Prostate gland (tissue), 2 donors: ENCODE results near the gene SOD2. TPM values are rescaled to one million over a fixed set of nuclear protein-coding genes. Genes with fewer than 3 reads are reported as not detected.
A peak's percentile ranks its signal among the peaks of the same experiment; 100 is the strongest.

ENCODE experiments used
- DNase-seq: peaks from one replicate; pipeline ENCODE4 v3.0.0-alpha.2; 2019; ENCODE audit warnings: low spot score
- H3K27ac ChIP-seq, 2 donors: fragments of 200-600 bp; sonication (generic); 2 replicates each; pipeline ENCODE4 v1.5.1; 2017 to 2019
- H3K27me3 ChIP-seq: fragments of 200-600 bp; sonication (generic); replicated peaks from 2 replicates; pipeline ENCODE4 v1.5.1; 2019; ENCODE audit not compliant: insufficient read depth
- H3K36me3 ChIP-seq, 2 donors: fragments of 200-600 bp; sonication (generic); 1 replicate in 1 of 2; 2 replicates in 1 of 2; pipeline versions ENCODE4 v1.5.1 to v1.8.1; 2017 to 2019
- H3K4me1 ChIP-seq: fragments of 200-600 bp; sonication (generic); replicated peaks from 2 replicates; pipeline ENCODE4 v1.5.1; 2019
- H3K4me3 ChIP-seq, 2 donors: fragments of 200-600 bp; sonication (generic); 2 replicates each; pipeline ENCODE4 v1.5.1; 2017 to 2019
- H3K9me3 ChIP-seq: fragments of 200-600 bp; sonication (generic); 2 replicates; pipeline ENCODE4 v1.5.1; 2017
- CTCF ChIP-seq, 4 experiments: fragments of 200-600 bp in 2 of 4; fragments of 450-650 bp in 2 of 4; sonication (generic) in 2 of 4; IDR thresholded peaks; 1 replicate in 3 of 4; 2 replicates in 1 of 4; pipeline ENCODE4 v1.5.1; 2016 to 2019; ENCODE audit warnings: antibody characterized with exemption in 4 of 4, mild to moderate bottlenecking in 2 of 4, moderate library complexity in 2 of 4
- POLR2A ChIP-seq: fragments of 450-650 bp; IDR thresholded peaks from one replicate; pipeline ENCODE4 v1.6.1; 2016; ENCODE audit warnings: antibody characterized with exemption, mild to moderate bottlenecking
- POLR2AphosphoS5 ChIP-seq: sonication (generic); formaldehyde crosslinking; IDR thresholded peaks from one replicate; pipeline ENCODE4 v1.6.1; 2017; ENCODE audit warnings: antibody characterized with exemption
- WGBS: methylation state at CpG from one replicate; pipeline ENCODE4 v1.1.5; 2018; 5-methylcytosine and 5-hydroxymethylcytosine counted together
- intact Hi-C: fragments of 100-400 bp; cut with DNase I; formaldehyde crosslinking; loops from one replicate; pipeline ENCODE4 v1.14.2; 2022
- total RNA-seq, 2 donors: library from RNA; depleted of rRNA; stranded (reverse); fragments of >200 nt; gene quantifications; one replicate each; pipeline ENCODE4 v1.1.0, GENCODE V29; 2016

Gene SOD2
- total RNA-seq, 2 donors from 2014 or later: 196 to 285 TPM

- WGBS: 72% methylated on average over 6 of the region's 6 CpGs
- H3K4me3 ChIP-seq: no peak overlapping the region
- TF ChIP-seq POLR2AphosphoS5: no peak
- TF ChIP-seq CTCF (IDR thresholded peaks at IDR 0.05): no peak
- TF ChIP-seq POLR2A: no peak
- H3K4me1 ChIP-seq: no peaks in the 10 kb centered on the region
- H3K27me3 ChIP-seq: no peaks in the 10 kb centered on the region
- intact Hi-C loops: no loop called here
- H3K9me3 ChIP-seq: no peaks in the 10 kb centered on the region
- DNase-seq: no peak
- no peak overlapping the region for H3K27ac ChIP-seq
- no peaks in the 10 kb centered on the region for H3K36me3 ChIP-seq
Measured at GRCh38 chr6:159730332-159730676, 37.3 kb upstream of the SOD2 start.

GRCh38 chr6:159729598-159730331, 36.7 kb upstream of the SOD2 start:
- intact Hi-C loops: loop anchor here (10.0 kb wide), 1 partner anchor 705 kb away; no protein-coding TSS in a partner anchor
- peaks cover 3% of the 10 kb centered on the region for H3K4me1 ChIP-seq
- H3K4me3 ChIP-seq: peak overlapping the region in 1 of 2 donors; percentile 97
- H3K27me3 ChIP-seq: no peaks in the 10 kb centered on the region
- H3K27ac ChIP-seq: peak overlapping the region; percentile 6 to 99
- H3K36me3 ChIP-seq: no peaks in the 10 kb centered on the region
- DNase-seq: peak; percentile 50
- WGBS: 12% methylated on average over 4 of the region's 4 CpGs
- TF ChIP-seq CTCF (IDR thresholded peaks at IDR 0.05) (no peak), POLR2A (no peak), POLR2AphosphoS5 (peak; percentile 70)
- H3K9me3 ChIP-seq: no peaks in the 10 kb centered on the region

- 2% methylated on average over 9 of the region's 9 CpGs for WGBS
- Histone ChIP-seq H3K4me1 (peaks cover 5% of the 10 kb centered on the region), H3K9me3 (no peaks in the 10 kb centered on the region), H3K36me3 (no peaks in the 10 kb centered on the region), H3K27me3 (no peaks in the 10 kb centered on the region), H3K4me3 (peak overlapping the region; percentile 91 to 97), H3K27ac (peak overlapping the region; percentile 99 to 100)
- DNase-seq: no peak
- intact Hi-C loops: loop anchor here (10.0 kb wide), 1 partner anchor 706 kb away; no protein-coding TSS in a partner anchor
- TF ChIP-seq POLR2A: no peak
- no peak for TF ChIP-seq POLR2AphosphoS5
- TF ChIP-seq CTCF (IDR thresholded peaks at IDR 0.05): no peak
Measured at GRCh38 chr6:159728531-159728964, 35.5 kb upstream of the SOD2 start.

GRCh38 chr6:159727717-159728445, 34.8 kb upstream of the SOD2 start:
- H3K36me3 ChIP-seq: no peaks in the 10 kb centered on the region
- H3K4me1 ChIP-seq: peaks cover 5% of the 10 kb centered on the region
- no peaks in the 10 kb centered on the region for H3K27me3 ChIP-seq
- DNase-seq: no peak
- WGBS: under 1% methylated on average over 35 of the region's 44 CpGs
- H3K9me3 ChIP-seq: no peaks in the 10 kb centered on the region
- peak overlapping the region; percentile 99 to 100 for H3K27ac ChIP-seq
- peak overlapping the region; percentile 91 to 97 for H3K4me3 ChIP-seq
- intact Hi-C loops: loop anchor here (1.0 to 10.0 kb wide), 4 partner anchors 35 to 707 kb away; partner anchors contain the start of genes ACAT2, MRPL18 and SOD2
- TF ChIP-seq POLR2AphosphoS5 (no peak), POLR2A (no peak), CTCF (IDR thresholded peaks at IDR 0.05) (no peak)
